Measurements from ENCODE around the gene NDEL1. TPM values are rescaled to one million over a fixed set of nuclear protein-coding genes. Genes with fewer than 3 reads are reported as not detected.

The NDEL1 gene
- total RNA-seq, 1 experiment from 2014 or later: 34.7 TPM

- no peak for TF ChIP-seq AR (CRISPR knock-in tag; IDR thresholded peaks at IDR 0.05)
- TF ChIP-seq KAT7 (CRISPR knock-in tag; IDR thresholded peaks at IDR 0.05; ENCODE audit: borderline replicate concordance): no peak
- no peak for TF ChIP-seq NR3C1 (CRISPR knock-in tag; conservative IDR thresholded peaks at IDR 0.05; ENCODE audit: low read depth)
- no peak for TF ChIP-seq SMAD4 (CRISPR knock-in tag; IDR thresholded peaks at IDR 0.05)
- no peak for TF ChIP-seq MYBL2 (CRISPR knock-in tag; IDR thresholded peaks at IDR 0.05)
- no peak for TF ChIP-seq OVOL2 (CRISPR knock-in tag; IDR thresholded peaks at IDR 0.05; ENCODE audit: borderline replicate concordance)
Measured at GRCh38 chr17:8417806-8418205, 17.9 kb upstream of the NDEL1 start (continued).

GRCh38 chr17:8418471-8418870 lies 17.2 kb upstream of the NDEL1 start:
- Mint-ChIP-seq H3K27me3 (ENCODE audit: low read depth) (peaks cover 20% of the 10 kb centered on the region), H3K27ac (no peak overlapping the region), H3K36me3 (no peaks in the 10 kb centered on the region), H3K4me3 (no peak overlapping the region), H3K4me1 (no peaks in the 10 kb centered on the region), H3K9me3 (no peaks in the 10 kb centered on the region)
- ChIA-PET POLR2A (no interaction called here), CTCF (interaction anchor here (1.1 to 1.4 kb wide), 2 partner anchors 8 to 11 kb away, joined by 3 read pairs; no protein-coding TSS in a partner anchor)
- no peak for DNase-seq (ENCODE audit: low spot score)
- ATAC-seq: no peak
- TF ChIP-seq JUN (CRISPR knock-in tag; IDR thresholded peaks at IDR 0.05) (no peak), ZNF232 (CRISPR knock-in tag; IDR thresholded peaks at IDR 0.05) (no peak), ZMAT4 (CRISPR knock-in tag; IDR thresholded peaks at IDR 0.05) (no peak)

GRCh38 chr17:8419305-8419704 lies 16.4 kb upstream of the NDEL1 start:
- ChIA-PET CTCF (interaction anchor here (2.4 kb wide), 1 partner anchor 9 kb away, joined by 17 read pairs; no protein-coding TSS in a partner anchor), POLR2A (no interaction called here)
- Mint-ChIP-seq H3K4me3 (no peak overlapping the region), H3K4me1 (no peaks in the 10 kb centered on the region), H3K27me3 (ENCODE audit: low read depth) (peaks cover 20% of the 10 kb centered on the region), H3K36me3 (no peaks in the 10 kb centered on the region), H3K9me3 (no peaks in the 10 kb centered on the region), H3K27ac (no peak overlapping the region)
- TF ChIP-seq GRHL2 (CRISPR knock-in tag; IDR thresholded peaks at IDR 0.05; ENCODE audit: insufficient replicate concordance, severe bottlenecking): no peak
- TF ChIP-seq ZNF232 (CRISPR knock-in tag; IDR thresholded peaks at IDR 0.05): no peak
- TF ChIP-seq NR1H2 (CRISPR knock-in tag; IDR thresholded peaks at IDR 0.05): no peak
- TF ChIP-seq FOXP4 (CRISPR knock-in tag; IDR thresholded peaks at IDR 0.05): no peak
- no peak for TF ChIP-seq NR2C2 (CRISPR knock-in tag; IDR thresholded peaks at IDR 0.05)
- TF ChIP-seq OVOL2 (CRISPR knock-in tag; IDR thresholded peaks at IDR 0.05; ENCODE audit: borderline replicate concordance): no peak
- TF ChIP-seq ZNF532 (CRISPR knock-in tag; IDR thresholded peaks at IDR 0.05; ENCODE audit: borderline replicate concordance): no peak
- ATAC-seq (no peak), DNase-seq (ENCODE audit: low spot score) (no peak)

All from WTC11 (cell line).